Liver (tissue), 9 donors: Measurements from ENCODE around the gene TMEM86B. TPM values are rescaled to one million over a fixed set of nuclear protein-coding genes. Genes with fewer than 3 reads are reported as not detected.
A peak's percentile ranks its signal among the peaks of the same experiment; 100 is the strongest.

Experiments
- DNase-seq: peaks from one replicate; pipeline ENCODE4 v3.0.0-alpha.2; 2017; ENCODE audit warnings: low spot score
- H3K27ac ChIP-seq, 2 donors: one replicate each; pipeline ENCODE4 v1.7.0; 2013; ENCODE audit warnings: inconsistent platforms in 2 of 2, low read length in 2 of 2, control low read depth in 1 of 2, low read depth in 1 of 2, mild to moderate bottlenecking in 1 of 2
- H3K27me3 ChIP-seq, 4 donors: one replicate each; pipeline versions ENCODE4 v1.6.1 to v1.7.0; 2013; ENCODE audit warnings: low read length in 3 of 4, inconsistent platforms in 1 of 4, mild to moderate bottlenecking in 1 of 4, moderate library complexity in 1 of 4; ENCODE audit not compliant: control insufficient read depth in 4 of 4, insufficient read depth in 4 of 4
- H3K36me3 ChIP-seq, 4 donors: one replicate each; pipeline versions ENCODE4 v1.6.1 to v1.7.0; 2013; ENCODE audit warnings: low read length in 3 of 4, mild to moderate bottlenecking in 3 of 4, low read depth in 1 of 4, moderate library complexity in 1 of 4; ENCODE audit not compliant: control insufficient read depth in 4 of 4, insufficient read depth in 3 of 4
- H3K4me1 ChIP-seq, 4 donors: one replicate each; pipeline versions ENCODE4 v1.6.1 to v1.7.0; 2013; ENCODE audit warnings: low read length in 3 of 4, mild to moderate bottlenecking in 3 of 4, moderate library complexity in 1 of 4; ENCODE audit not compliant: control insufficient read depth in 4 of 4, insufficient read depth in 4 of 4
- H3K4me3 ChIP-seq, 3 donors: one replicate each; pipeline versions ENCODE4 v1.6.1 to v1.7.0; 2013; ENCODE audit warnings: low read length in 3 of 3, control low read depth in 1 of 3, low read depth in 1 of 3, mild to moderate bottlenecking in 1 of 3
- H3K9ac ChIP-seq, 2 donors: one replicate each; pipeline ENCODE4 v1.7.0; 2013; ENCODE audit warnings: low read length in 2 of 2, mild to moderate bottlenecking in 2 of 2, moderate library complexity in 2 of 2, control low read depth in 1 of 2, low read depth in 1 of 2
- H3K9me3 ChIP-seq, 4 donors: one replicate each; pipeline versions ENCODE4 v1.6.1 to v1.7.0; 2013; ENCODE audit warnings: low read length in 3 of 4; ENCODE audit not compliant: control insufficient read depth in 4 of 4
- ATF3 ChIP-seq: IDR thresholded peaks from 2 replicates; pipeline ENCODE4 v1.6.1; 2016; ENCODE audit warnings: antibody characterized with exemption
- CTCF ChIP-seq: fragments of 150-350 bp; IDR thresholded peaks from 2 replicates; pipeline ENCODE4 v1.5.1; 2017; ENCODE audit warnings: improper control_type of control experiment, low read depth, low read length; ENCODE audit not compliant: missing input control
- EGR1 ChIP-seq, 2 donors: IDR thresholded peaks; 2 replicates each; pipeline ENCODE4 v1.6.1; 2016 to 2018; ENCODE audit warnings: antibody characterized with exemption in 2 of 2, low read depth in 2 of 2
- FOXA1 ChIP-seq: IDR thresholded peaks from 2 replicates; pipeline ENCODE4 v1.6.1; 2016; ENCODE audit warnings: antibody characterized with exemption
- FOXA2 ChIP-seq: IDR thresholded peaks from 2 replicates; pipeline ENCODE4 v1.6.1; 2016; ENCODE audit warnings: antibody characterized with exemption
- GABPA ChIP-seq, 2 donors: IDR thresholded peaks in 1 of 2; conservative IDR thresholded peaks in 1 of 2; 2 replicates each; pipeline ENCODE4 v1.6.1; 2016; ENCODE audit warnings: antibody characterized with exemption in 2 of 2, mild to moderate bottlenecking in 1 of 2, moderate library complexity in 1 of 2
- HNF4G ChIP-seq: IDR thresholded peaks from 2 replicates; pipeline ENCODE4 v1.6.1; 2016; ENCODE audit warnings: antibody characterized with exemption
- JUND ChIP-seq, 2 donors: IDR thresholded peaks; 2 replicates each; pipeline ENCODE4 v1.6.1; 2016; ENCODE audit warnings: antibody characterized with exemption in 2 of 2
- MAX ChIP-seq: IDR thresholded peaks from 2 replicates; pipeline ENCODE4 v1.6.1; 2016; ENCODE audit warnings: antibody characterized with exemption
- NR2F2 ChIP-seq: IDR thresholded peaks from 2 replicates; pipeline ENCODE4 v1.6.1; 2016; ENCODE audit warnings: antibody characterized with exemption
- RAD21 ChIP-seq, 2 donors: IDR thresholded peaks; 2 replicates each; pipeline ENCODE4 v1.6.1; 2016; ENCODE audit warnings: antibody characterized with exemption in 2 of 2, mild to moderate bottlenecking in 2 of 2
- REST ChIP-seq: IDR thresholded peaks from 2 replicates; pipeline ENCODE4 v1.6.1; 2016; ENCODE audit warnings: antibody characterized with exemption, mild to moderate bottlenecking
- RXRA ChIP-seq, 2 donors: IDR thresholded peaks; 2 replicates each; pipeline ENCODE4 v1.6.1; 2017 to 2018; ENCODE audit warnings: antibody characterized with exemption in 2 of 2, mild to moderate bottlenecking in 1 of 2
- WGBS: extraction: QIAGEN DNeasy Blood & Tissue Kit; methylation state at CpG from one replicate; pipeline ENCODE4 v1.1.7; 2013; 5-methylcytosine and 5-hydroxymethylcytosine counted together
- polyA plus RNA-seq, 2 donors: library from polyadenylated mRNA; stranded (reverse) in 1 of 2; unstranded in 1 of 2; fragments of 200-250 nt in 1 of 2; fragments of >200 nt in 1 of 2; fragmentation: Nextera tagmentation in 1 of 2; extraction: Ambion mirVana in 1 of 2; gene quantifications; one replicate each; pipeline versions ENCODE4 v1.2.1 to v1.2.3, GENCODE V29; 2013 to 2015
- total RNA-seq, 2 donors: library from RNA; depleted of rRNA; stranded (reverse); fragments of >200 nt; gene quantifications; one replicate each; pipeline ENCODE4 v1.2.3, GENCODE V29; 2014
- donor health status: healthy.
- donor health status: healthy.
- donor health status: healthy.
- donor health status: healthy.
- donor health status: healthy.

The TMEM86B gene
- total and polyA plus RNA-seq, 4 donors, result 4.8 to 20.1 (median 16.6) TPM

- TF ChIP-seq FOXA1, result no peak
- no peak for TF ChIP-seq RAD21 (IDR thresholded peaks at IDR 0.05)
- TF ChIP-seq RXRA (IDR thresholded peaks at IDR 0.05), result no peak
- no peak for TF ChIP-seq EGR1 (IDR thresholded peaks at IDR 0.05; ENCODE audit: low read depth in 2 of 2)
- TF ChIP-seq JUND (IDR thresholded peaks at IDR 0.05), result no peak
- TF ChIP-seq ATF3, result no peak
- TF ChIP-seq GABPA (IDR thresholded peaks at IDR 0.05 in 1 of 2, conservative IDR thresholded peaks at IDR 0.05 in 1 of 2), result no peak
- TF ChIP-seq FOXA2, result no peak
- no peak for TF ChIP-seq CTCF
- no peak for TF ChIP-seq MAX
- no peak for TF ChIP-seq HNF4G
- no peak for TF ChIP-seq NR2F2
- Histone ChIP-seq H3K4me3 (no peak overlapping the region), H3K4me1 (peaks cover 2 to 18% (median 15%) of the 10 kb centered on the region in 4 donors), H3K36me3 (peaks cover 0 to 4% (median 1%) of the 10 kb centered on the region in 4 donors), H3K27ac (no peak overlapping the region), H3K27me3 (no peaks in the 10 kb centered on the region), H3K9me3 (no peaks in the 10 kb centered on the region), H3K9ac (no peak overlapping the region)
- 83% methylated on average over 26 of the region's 26 CpGs for WGBS
- DNase-seq, result no peak
Observed at GRCh38 chr19:55224038-55224665, 4.4 kb downstream of the TMEM86B start.

GRCh38 chr19:55223291-55224037 lies 5.1 kb downstream of the TMEM86B start:
- no peaks in the 10 kb centered on the region for H3K27me3 ChIP-seq
- no peak overlapping the region for H3K27ac ChIP-seq
- no peak overlapping the region for H3K9ac ChIP-seq
- no peak for DNase-seq
- peaks cover 2 to 11% (median 9%) of the 10 kb centered on the region in 4 donors for H3K4me1 ChIP-seq
- no peaks in the 10 kb centered on the region for H3K9me3 ChIP-seq
- no peak for TF ChIP-seq JUND (IDR thresholded peaks at IDR 0.05)
- no peak for TF ChIP-seq FOXA2
- TF ChIP-seq REST, result no peak
- TF ChIP-seq FOXA1, result no peak
- peak in 1 of 2 donors; percentile 36 for TF ChIP-seq RXRA (IDR thresholded peaks at IDR 0.05)
- H3K36me3 ChIP-seq, result peaks cover 0 to 4% (median 1%) of the 10 kb centered on the region in 4 donors
- H3K4me3 ChIP-seq, result no peak overlapping the region
- WGBS, result 80% methylated on average over 17 of the region's 17 CpGs
